Nephron progenitor cell (in vitro differentiated cells): ENCODE results near the gene TATDN2.

ENCODE experiments used
- DNase-seq: peaks from one replicate; pipeline ENCODE4 v3.0.0; 2021
- H3K27ac Mint-ChIP-seq: 2 replicates; pipeline ENCODE4 v1.8.0; 2021; ENCODE audit warnings: mild to moderate bottlenecking, moderate library complexity, mixed read lengths
- H3K27me3 Mint-ChIP-seq: 2 replicates; pipeline ENCODE4 v1.8.0; 2021; ENCODE audit warnings: mild to moderate bottlenecking, low read depth, mixed read lengths; ENCODE audit not compliant: poor library complexity
- H3K36me3 Mint-ChIP-seq: 2 replicates; pipeline ENCODE4 v1.8.0; 2021; ENCODE audit warnings: low read depth, mixed read lengths
- H3K4me1 Mint-ChIP-seq: 2 replicates; pipeline ENCODE4 v1.8.0; 2021; ENCODE audit warnings: mixed read lengths
- H3K4me3 Mint-ChIP-seq: 2 replicates; pipeline ENCODE4 v1.8.0; 2021; ENCODE audit warnings: mild to moderate bottlenecking, moderate library complexity, mixed read lengths
- H3K9me3 Mint-ChIP-seq: 2 replicates; pipeline ENCODE4 v1.8.0; 2021; ENCODE audit warnings: mild to moderate bottlenecking, moderate library complexity, mixed read lengths
- TF ChIP-seq, protein P1 (sequence below): fragments of 200-600 bp; sonication (generic); IDR thresholded peaks from 2 replicates; pipeline ENCODE4 v1.5.0; 2021; ENCODE audit warnings: antibody characterized with exemption

TATDN2 gene

DNA sequence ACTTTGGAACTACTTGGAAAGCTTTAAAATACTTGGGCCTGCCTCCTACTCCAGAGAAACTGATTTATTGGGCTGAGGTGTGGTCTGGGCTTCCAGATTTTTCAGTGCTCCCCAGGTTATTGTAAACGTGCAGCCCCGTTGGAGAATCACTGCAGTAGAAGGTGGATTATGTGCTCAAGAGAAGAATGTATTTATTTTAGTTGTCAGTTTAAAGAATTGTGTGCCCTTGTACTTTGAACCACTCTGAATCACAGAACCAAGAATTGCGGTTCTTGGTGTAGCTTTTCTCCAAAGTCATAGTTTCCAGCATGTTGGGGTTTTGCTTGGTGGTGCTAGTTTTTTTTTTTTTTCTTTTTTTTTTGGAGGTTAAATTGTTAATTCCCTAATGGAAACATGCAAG, 1.6 kb downstream of the TATDN2 start:
- Mint-ChIP-seq H3K27ac (peak overlapping the region; percentile 63), H3K9me3 (peaks cover 29% of the 10 kb centered on the region), H3K27me3 (peaks cover 3% of the 10 kb centered on the region), H3K4me3 (peak overlapping the region; percentile 90), H3K4me1 (peaks cover 33% of the 10 kb centered on the region), H3K36me3 (peaks cover 34% of the 10 kb centered on the region)
- TF ChIP-seq, protein P1, sequence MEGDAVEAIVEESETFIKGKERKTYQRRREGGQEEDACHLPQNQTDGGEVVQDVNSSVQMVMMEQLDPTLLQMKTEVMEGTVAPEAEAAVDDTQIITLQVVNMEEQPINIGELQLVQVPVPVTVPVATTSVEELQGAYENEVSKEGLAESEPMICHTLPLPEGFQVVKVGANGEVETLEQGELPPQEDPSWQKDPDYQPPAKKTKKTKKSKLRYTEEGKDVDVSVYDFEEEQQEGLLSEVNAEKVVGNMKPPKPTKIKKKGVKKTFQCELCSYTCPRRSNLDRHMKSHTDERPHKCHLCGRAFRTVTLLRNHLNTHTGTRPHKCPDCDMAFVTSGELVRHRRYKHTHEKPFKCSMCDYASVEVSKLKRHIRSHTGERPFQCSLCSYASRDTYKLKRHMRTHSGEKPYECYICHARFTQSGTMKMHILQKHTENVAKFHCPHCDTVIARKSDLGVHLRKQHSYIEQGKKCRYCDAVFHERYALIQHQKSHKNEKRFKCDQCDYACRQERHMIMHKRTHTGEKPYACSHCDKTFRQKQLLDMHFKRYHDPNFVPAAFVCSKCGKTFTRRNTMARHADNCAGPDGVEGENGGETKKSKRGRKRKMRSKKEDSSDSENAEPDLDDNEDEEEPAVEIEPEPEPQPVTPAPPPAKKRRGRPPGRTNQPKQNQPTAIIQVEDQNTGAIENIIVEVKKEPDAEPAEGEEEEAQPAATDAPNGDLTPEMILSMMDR: no peak
- no peak for DNase-seq

DNA sequence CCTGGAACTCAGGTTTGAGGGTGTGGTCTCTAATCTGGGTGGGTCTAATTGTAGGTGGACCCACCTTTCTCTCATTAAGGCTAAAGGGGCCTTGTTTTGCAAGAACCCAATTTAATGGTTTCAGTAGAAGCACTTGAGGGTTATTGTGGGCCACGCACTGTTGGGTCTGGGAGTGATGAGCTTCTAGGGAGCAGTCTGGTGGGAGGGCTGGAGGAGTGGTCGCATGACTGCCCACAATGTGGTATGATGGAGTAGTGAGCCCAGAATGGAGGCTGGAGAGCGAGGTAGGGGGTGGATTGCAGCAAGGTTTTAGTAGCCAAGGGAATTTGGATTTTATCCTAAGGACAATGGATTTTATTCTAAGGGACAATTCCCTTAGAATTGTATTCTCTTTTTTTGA, 2.7 kb downstream of the TATDN2 start:
- peaks cover 44% of the 10 kb centered on the region for H3K36me3 Mint-ChIP-seq
- peaks cover 17% of the 10 kb centered on the region for H3K9me3 Mint-ChIP-seq
- H3K27me3 Mint-ChIP-seq: peaks cover 2% of the 10 kb centered on the region
- TF ChIP-seq, protein P1: no peak
- H3K4me1 Mint-ChIP-seq: peaks cover 37% of the 10 kb centered on the region
- peak overlapping the region; percentile 4 for H3K27ac Mint-ChIP-seq
- H3K4me3 Mint-ChIP-seq: peak overlapping the region; percentile 90
- peak; percentile 26 for DNase-seq

DNA sequence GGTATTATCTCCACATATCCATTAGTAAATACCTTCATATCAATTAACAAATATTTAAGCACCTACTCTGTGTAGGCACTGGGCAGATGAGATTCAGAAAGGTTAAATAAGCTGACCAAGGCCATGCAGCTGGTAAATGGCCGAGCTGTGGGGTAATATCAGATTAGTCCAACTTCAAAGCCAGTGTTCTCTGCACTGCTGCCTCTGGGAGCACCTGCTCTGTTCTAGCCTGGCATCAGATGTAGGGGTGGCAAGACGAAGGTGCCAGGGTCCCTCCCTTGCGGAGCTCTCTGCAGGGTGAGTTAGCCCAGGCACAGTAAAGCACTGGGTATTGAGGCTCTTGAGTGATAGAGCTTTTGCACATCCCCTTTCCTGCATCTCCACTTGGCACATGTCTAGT, 5.5 kb downstream of the TATDN2 start:
- peaks cover 33% of the 10 kb centered on the region for H3K4me1 Mint-ChIP-seq
- no peaks in the 10 kb centered on the region for H3K27me3 Mint-ChIP-seq

DNA sequence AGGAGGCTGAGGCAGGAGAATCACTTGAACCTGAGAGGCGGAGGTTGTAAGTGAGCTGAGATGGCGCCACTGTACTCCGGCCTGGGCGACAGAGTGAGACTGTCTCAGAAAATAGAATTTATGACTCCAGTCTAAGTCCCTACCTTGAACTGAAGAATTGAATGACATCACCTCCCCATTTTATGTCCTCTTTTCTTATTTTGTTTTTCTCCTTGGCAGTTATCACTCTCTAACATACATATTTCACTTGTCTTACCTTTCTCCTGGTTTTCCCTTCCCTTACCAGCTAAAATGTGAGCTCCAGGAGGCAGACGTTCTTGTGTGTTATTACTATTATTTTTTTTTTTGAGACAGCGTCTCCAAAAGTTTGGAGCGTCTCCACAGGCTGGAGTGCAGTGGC, 7.6 kb downstream of the TATDN2 start:
- TF ChIP-seq, protein P1: no peak
- DNase-seq: no peak
- H3K36me3 Mint-ChIP-seq: peaks cover 81% of the 10 kb centered on the region
- H3K4me3 Mint-ChIP-seq: no peak overlapping the region
- no peak overlapping the region for H3K27ac Mint-ChIP-seq
- no peaks in the 10 kb centered on the region for H3K9me3 Mint-ChIP-seq
- H3K4me1 Mint-ChIP-seq: peaks cover 16% of the 10 kb centered on the region
- peaks cover 7% of the 10 kb centered on the region for H3K27me3 Mint-ChIP-seq

More for the DNA sequence above, 5.5 kb downstream of the TATDN2 start:
- TF ChIP-seq, protein P1: no peak
- DNase-seq: no peak
- Mint-ChIP-seq H3K9me3 (no peaks in the 10 kb centered on the region), H3K36me3 (peaks cover 63% of the 10 kb centered on the region), H3K4me3 (no peak overlapping the region), H3K27ac (no peak overlapping the region)

DNA sequence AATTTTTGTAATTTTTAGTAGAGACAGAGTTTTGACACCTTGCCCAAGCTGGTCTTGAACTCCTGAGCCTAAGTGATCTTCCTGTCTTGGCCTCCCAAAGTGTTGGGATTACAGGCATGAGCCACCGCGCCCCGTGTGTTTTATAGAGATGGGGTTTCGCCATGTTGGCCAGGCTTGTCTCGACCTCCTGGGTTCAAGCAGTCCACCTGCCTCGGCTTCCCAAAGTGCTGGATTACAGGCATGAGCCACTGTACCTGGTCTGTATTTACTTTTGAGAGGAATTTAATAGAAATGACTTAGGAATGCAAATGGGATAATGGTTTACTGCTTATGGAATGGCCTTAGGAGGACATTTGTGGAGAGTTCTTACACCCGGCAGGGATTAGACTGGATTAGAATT, 10.8 kb downstream of the TATDN2 start:
- H3K27me3 Mint-ChIP-seq: peaks cover 7% of the 10 kb centered on the region
- peaks cover 21% of the 10 kb centered on the region for H3K4me1 Mint-ChIP-seq
- H3K36me3 Mint-ChIP-seq: peaks cover 84% of the 10 kb centered on the region
- no peak overlapping the region for H3K4me3 Mint-ChIP-seq
- TF ChIP-seq, protein P1: no peak
- no peak for DNase-seq
- peak overlapping the region; percentile 80 for H3K27ac Mint-ChIP-seq
- no peaks in the 10 kb centered on the region for H3K9me3 Mint-ChIP-seq

DNA sequence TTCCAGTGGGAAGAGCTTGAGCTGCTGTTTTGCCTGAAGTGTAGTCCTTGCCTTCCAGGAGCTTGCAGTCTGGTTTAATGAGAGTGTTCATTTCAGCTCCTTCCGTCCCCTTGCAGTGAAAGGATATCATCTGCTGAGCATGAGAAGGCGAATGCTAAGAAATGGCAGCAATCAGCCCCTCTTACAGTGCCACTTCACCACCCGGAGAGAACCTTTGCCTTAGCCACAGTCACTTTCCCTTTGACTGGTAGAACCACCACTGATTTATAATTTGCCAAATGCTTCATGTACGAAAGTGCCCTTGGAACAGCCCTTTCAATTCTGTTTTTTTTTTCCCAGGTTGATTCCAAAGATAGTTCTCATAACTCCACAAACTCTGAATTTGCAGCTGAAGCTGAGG, 11.5 kb downstream of the TATDN2 start:
- peaks cover 7% of the 10 kb centered on the region for H3K27me3 Mint-ChIP-seq
- no peak overlapping the region for H3K4me3 Mint-ChIP-seq
- no peak for DNase-seq
- H3K36me3 Mint-ChIP-seq: peaks cover 81% of the 10 kb centered on the region
- no peaks in the 10 kb centered on the region for H3K9me3 Mint-ChIP-seq
- H3K27ac Mint-ChIP-seq: no peak overlapping the region
- TF ChIP-seq, protein P1: no peak
- peaks cover 25% of the 10 kb centered on the region for H3K4me1 Mint-ChIP-seq
